Thyroid gland (tissue), 4 donors: ENCODE results near the gene P2RX2.

Experiments used
- POLR2A ChIP-seq, 2 donors: fragments of 450-650 bp; IDR thresholded peaks; one replicate each; pipeline ENCODE4 v1.6.1; 2017; ENCODE audit warnings: antibody characterized with exemption in 2 of 2, mild to moderate bottlenecking in 2 of 2, moderate library complexity in 1 of 2
- TF ChIP-seq, protein P1 (sequence below), 6 experiments: fragments of 200-600 bp in 3 of 6; fragments of 450-650 bp in 3 of 6; sonication (generic) in 3 of 6; IDR thresholded peaks; one replicate each; pipeline ENCODE4 v1.5.1; 2016 to 2019; ENCODE audit warnings: antibody characterized with exemption in 6 of 6, mild to moderate bottlenecking in 2 of 6, inconsistent platforms in 1 of 6, moderate library complexity in 1 of 6

DNA sequence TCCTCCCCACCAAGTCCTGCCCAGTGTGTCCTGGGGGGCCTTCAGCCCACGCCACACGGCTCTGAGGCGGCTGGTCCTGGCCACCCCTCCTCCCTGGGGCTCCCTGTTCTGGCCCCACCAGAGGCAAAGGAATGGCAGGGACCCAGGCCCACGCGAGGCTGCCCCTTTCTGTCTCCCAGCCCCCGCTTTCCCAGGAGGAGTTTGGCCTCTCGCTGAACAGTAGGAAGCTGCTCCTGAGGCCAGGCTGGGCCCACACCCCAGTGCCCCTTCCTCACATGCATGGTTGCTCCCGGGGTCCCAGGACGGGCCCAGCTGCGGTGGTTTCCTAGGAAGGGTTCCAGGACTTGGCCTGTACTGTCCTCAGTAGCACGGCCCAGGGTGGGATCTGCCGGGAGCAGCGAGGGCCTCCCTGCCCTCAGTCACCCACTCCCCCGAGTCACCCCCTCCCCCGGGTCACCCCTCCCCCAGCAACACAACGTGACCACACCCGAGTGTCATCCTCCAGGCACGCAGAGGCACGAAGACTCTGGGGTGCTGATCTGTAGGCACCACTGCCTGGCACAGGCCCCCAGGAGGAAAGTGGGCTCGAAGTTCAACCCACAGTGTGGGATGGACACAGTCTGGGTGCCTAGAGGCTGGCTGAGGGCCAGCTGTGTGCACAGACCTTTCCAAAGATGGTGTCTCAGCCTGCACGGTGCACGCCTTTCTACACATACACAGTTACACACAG, 41.2 kb upstream of the P2RX2 start:
- TF ChIP-seq, protein P1, sequence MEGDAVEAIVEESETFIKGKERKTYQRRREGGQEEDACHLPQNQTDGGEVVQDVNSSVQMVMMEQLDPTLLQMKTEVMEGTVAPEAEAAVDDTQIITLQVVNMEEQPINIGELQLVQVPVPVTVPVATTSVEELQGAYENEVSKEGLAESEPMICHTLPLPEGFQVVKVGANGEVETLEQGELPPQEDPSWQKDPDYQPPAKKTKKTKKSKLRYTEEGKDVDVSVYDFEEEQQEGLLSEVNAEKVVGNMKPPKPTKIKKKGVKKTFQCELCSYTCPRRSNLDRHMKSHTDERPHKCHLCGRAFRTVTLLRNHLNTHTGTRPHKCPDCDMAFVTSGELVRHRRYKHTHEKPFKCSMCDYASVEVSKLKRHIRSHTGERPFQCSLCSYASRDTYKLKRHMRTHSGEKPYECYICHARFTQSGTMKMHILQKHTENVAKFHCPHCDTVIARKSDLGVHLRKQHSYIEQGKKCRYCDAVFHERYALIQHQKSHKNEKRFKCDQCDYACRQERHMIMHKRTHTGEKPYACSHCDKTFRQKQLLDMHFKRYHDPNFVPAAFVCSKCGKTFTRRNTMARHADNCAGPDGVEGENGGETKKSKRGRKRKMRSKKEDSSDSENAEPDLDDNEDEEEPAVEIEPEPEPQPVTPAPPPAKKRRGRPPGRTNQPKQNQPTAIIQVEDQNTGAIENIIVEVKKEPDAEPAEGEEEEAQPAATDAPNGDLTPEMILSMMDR (IDR thresholded peaks at IDR 0.05): no peak
- TF ChIP-seq POLR2A (IDR thresholded peaks at IDR 0.05): no peak
